Measurements from ENCODE around the gene ROBO2.

ROBO2 gene

DNA sequence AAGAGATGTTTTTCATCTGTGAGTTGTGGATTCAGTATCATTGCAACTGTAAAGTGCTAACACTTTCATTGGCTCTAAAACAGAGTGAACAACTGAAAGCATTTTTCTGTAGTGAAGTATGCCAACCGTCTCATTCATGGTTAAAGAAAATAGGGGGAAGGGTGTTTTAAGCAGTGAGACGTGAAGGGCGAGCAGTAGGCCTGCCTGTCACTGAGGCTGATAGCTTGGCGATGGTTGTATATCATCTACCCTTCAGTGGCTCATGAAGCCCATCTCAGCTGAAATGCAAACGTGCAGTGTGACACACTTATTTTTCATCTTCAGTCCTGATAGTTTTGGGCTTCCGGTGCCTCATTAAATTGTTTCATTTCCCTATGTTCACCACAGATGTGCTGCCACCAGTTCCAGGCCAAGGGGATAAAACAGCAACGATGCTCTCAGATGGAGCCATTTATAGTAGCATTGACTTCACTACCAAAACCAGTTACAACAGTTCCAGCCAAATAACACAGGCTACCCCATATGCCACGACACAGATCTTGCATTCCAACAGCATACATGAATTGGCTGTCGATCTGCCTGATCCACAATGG, 562.0 kb downstream of the ROBO2 start:
- DNase-seq = no peak

DNA sequence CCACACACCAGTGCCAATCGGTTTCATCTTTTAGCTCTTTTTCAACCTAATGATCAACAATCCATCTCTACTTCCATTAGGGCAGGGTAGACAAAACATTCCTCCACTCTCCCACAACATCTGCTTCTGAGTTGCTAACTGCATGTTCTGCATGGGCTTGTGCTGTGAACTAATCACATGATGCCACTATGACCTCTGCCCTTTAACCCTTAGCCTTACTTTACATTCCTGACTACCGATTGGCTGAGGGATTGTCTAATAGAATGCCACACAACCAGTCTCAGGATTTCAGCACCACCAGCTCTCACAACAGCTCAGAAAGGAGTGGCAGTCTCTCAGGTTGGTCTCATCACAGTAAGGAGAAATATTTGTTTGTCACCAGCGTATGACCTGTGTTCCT, 562.8 kb downstream of the ROBO2 start:
- no peak for DNase-seq

DNA sequence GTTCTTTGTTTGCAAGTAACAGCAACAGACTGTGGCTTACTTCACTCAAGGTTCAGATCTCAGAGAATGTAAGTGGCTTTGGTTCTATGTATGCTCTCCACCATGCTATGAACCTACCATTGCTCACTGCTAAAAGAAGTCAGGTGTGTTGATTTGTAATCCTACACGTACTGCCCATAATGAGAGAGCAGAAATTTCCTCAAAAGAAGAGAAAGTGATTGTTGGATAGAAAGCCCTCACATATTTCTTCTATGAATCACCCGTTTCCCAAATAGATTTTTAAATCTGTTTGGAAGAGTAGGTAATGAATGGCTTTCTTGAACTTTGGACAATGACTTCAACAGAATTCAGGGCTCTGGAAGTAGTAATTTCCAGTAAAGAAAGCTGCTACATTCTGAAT, 565.4 kb downstream of the ROBO2 start:
- DNase-seq = no peak

DNA sequence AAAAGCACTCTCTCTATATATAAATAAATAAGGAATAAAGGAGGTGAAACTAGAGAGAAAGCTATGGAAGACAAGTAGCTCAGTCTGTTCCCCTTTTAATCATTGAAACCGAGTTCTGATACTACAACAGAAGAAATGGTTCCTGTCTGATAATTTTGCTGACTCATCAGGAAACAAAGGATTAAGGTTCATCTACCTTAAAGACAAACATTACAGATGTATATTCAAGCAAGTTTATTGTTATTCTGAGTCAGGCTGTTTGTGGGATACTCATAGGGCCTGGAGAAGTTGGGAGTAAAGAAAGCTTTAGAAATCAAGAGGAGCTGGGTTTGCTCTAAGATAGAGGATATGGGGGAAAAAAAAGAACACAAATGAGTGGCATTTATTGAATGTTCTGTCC, 566.0 kb downstream of the ROBO2 start:
- DNase-seq = no peak

DNA sequence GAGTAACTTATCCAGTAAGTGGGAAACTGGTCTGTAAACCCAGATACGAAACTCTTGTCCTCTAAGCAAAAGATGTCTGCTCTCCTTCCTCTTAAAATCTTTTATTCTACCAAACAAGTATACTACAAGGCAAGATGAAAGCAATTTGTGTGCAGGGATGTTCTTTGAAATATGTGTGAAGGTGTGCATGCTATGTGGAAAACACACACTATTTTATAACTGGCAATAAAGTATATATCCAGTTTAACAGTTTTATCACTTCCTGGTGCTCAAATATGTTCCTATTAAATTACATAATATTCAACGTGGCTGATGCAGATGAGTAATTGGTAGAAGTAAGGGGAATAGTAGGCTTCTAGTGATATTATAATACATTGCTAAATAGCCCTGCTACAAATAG, 566.5 kb downstream of the ROBO2 start:
- no peak for DNase-seq

DNA sequence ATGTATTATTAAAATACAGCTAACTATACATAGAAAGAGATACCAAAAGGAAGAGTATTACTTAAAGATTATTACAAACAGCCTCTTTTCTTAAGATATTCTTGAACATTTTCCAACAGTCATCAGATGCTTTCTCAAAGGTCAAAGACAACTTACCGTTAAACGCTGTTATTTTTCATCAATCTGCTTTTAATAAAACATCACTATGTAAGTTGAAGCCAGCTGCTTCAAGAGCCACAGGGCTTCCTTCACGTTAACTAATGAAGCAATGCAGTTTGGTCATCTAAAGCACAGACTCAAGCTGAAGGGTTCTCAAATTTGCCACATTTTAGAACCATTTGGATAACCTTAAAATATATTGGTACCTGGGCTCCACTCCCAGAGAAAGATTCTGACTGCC, 578.8 kb downstream of the ROBO2 start:
- DNase-seq = no peak

DNA sequence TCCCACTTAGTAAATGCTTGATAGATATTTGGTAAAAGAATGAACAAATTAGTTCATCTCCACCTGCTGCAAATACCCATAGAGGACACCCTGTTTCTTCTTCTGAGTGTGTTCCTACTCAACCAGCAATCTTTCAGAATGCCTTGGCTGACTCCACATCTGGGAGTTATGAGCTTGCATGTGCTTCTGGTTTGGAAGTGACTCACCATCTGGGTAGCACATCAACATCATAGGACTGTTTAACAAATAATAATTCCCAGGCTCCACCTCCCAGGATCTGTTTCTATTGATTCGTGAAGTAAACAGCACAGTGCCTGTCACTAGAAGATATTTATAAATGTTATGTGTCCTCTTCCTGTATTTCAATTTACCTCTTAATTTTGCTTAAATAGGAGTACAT, 580.1 kb downstream of the ROBO2 start:
- DNase-seq = no peak

DNA sequence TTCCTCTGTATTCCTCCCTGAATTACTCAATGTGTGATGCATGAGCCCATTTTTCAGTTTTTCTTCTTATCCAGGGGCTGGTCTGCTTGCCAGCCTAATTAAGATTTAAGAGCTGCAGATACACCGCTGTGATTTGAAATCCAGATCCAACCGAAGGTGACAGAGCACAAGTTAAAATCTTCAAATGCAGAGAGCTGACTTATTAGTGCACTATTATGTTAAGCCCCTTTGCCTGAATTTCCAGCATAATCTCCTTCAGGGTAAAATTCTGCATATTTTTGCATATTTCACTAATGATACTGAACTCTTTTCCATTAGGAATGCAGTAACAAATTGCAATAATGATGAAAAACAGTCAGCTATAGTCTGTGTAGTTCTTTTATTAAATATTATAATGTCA, 583.6 kb downstream of the ROBO2 start:
- DNase-seq = no peak

DNA sequence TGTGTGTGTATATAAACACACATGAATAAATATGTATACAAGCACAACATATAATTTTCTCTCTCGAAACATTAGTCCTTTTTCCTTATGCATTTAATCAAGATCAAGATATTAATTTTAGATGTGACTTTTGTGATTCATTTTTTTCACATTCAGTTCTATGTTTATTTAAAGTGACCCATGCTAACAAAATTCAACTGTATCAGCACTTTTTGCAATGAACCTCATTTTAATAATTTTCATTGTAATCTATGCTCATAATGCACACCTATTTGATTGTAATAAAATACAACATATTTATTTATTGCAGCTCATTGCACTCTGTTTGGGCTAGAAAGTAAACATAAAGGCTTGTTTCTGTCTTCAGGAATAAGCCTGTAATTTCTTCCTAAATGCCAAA, 586.3 kb downstream of the ROBO2 start:
- no peak for DNase-seq

DNA sequence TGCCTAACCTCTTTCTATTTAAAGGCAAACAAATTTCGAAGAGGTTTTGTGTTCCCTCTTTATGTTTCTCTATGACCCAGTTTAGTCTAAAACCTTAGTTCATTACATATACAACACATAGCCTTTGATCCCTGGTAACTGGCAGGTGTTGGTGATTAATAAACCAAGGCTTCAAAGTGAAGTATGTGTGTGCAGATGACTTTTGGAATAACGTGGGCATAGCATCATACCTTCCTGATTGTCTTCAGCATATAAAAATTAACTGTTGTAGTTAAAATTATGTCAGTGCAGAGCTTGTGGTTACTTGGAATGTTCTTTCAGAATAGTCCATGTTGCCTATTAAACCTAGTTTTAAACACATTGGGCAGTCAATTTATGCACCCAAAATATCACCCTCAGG, 608.3 kb downstream of the ROBO2 start:
- no peak for DNase-seq

DNA sequence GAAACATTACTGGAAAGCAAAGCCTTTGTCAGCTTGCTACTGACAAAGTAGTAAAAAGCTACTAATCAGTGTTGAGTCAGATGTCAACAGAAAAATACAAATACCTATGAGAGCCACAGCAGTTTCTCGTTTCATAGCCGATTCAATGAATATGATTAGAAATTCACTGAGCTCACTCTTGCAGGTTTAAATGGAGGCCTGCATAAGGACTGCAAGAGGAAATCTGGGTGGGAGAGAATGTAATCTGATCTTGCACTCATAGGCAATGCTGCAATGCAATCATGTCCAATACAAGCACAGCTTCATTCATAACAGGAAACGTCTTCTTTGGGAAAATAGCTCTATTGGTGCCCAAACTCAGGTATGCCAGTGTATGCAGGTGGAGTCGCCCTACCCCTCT, 608.8 kb downstream of the ROBO2 start:
- no peak for DNase-seq

DNA sequence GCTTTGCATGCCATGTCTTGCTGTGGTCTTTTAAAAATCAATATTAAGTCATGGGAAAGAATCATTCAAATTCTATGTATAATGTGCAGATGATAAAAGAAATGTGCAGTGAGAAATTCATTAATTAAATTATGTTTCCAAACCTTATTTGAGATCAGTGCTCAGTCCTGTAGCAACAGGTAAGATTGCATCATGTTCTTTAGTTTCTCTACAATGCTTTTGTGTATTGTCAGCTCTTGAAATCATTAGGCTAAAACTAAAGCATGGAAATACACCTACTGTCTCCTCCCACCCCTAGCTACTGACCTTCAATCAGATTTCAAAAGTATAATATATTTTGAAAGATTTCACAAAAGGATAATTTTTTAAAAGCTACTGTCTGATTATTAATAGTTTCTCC, 612.7 kb downstream of the ROBO2 start:
- DNase-seq = no peak

DNA sequence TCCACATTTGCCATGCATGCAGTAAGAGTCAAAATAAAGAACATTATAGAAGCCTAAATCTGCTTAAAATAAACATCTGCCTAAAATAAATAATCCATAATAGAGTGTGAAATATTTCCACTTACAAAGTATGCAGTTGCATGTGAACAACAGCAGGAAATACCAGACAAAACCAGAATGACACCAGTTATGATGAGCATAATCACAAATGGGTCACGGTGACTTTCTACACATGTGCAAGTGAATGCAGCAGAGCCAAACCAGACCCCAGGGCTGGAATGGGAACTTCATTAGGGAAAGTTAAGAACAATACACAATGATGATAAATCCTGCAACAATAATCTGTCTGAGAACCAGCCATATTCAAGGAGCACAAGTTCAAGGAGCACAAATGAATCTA, 615.5 kb downstream of the ROBO2 start:
- DNase-seq = no peak

DNA sequence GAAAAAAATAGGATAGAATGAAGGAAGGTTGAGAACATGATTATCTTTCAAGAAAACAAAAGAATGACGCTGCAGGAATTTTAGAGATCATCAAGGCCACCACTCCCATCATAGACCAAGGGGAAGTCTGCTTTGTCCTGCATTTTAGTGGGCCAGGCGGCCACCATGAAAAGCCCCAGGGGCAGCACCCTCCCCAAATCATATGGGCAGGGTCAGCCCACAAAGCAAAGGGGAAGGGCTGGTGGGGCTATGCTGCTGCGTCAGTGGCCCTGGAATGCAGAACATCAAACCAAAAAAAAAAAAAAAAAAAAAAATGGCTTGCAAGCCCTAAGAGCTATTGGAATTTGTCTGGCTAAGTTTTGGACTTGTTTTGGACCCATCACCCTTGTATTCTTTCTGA, 620.8 kb downstream of the ROBO2 start:
- DNase-seq = no peak

DNA sequence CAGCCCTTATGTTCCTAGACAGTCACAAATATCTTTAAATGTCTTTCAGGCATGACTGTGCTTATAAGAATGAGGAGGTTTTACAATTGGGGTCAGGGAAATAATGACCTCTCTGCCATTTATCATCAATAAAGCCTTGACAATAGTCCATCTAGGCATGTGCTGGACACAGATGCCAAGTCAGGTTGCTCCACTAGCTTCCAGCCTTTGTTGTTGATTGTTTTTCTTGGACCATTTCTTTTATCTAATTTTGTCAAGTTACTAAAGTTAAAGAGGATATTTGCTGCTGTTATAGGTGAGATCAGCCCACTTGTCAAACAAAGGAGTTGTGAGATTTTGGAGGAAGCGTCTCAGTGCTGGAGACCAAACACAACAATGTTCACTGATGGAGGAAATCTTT, 628.0 kb downstream of the ROBO2 start:
- DNase-seq = no peak

DNA sequence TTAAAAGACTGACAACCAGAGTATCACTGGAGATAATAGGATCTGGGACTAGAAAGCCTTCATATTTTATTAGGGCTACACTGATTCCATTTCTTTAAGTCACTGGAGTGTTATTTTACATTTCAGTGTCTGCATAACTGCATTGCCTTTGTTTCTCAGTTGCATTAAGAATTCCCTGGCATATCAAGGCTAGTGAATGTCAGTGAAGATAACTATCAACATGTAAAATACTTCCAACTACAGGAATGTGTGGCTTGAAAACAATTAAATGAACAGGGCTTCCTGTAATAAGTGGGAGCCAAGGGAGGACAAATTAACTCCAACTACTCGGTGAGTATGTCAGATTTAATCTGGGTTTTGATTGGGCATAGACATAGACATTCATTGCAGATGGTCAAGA, 628.5 kb downstream of the ROBO2 start:
- no peak for DNase-seq

DNA sequence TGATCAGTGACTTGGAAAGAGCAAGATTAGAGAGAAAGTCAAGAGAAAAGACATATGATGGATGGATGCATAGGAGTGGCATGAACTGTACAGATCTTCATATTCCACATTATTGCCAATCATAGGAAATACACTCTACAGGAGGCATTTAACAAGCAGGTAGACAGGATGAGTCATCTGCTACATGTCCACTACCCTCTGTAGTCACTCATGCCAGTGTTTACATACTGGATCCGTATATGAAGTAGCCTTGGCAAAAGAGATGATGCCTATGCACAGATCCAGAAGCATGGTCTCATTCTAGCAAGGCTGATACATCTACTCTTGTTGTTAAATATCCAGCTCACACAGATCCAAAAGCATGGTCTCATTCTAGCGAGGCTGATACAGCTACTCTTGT, 632.1 kb downstream of the ROBO2 start:
- no peak for DNase-seq

DNA sequence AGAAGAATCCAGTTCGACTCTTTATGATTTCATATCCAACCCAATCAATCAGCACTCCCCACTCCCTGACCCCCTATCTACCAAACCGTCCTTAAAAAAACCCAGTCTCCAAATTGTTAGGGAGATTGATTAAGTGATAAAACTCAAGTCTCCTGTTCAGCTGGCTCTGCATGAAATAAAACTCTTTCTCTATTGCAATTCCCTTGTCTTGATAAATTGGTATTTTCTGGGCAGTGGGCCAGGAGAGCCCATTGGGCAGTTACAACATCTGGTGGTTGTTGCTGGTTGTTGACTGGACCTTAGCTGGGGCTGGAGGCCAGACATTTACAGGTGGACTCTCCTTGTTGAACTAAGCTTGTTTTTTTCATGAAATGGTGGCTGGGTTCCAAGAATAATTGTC, 642.3 kb downstream of the ROBO2 start:
- DNase-seq = no peak

DNA sequence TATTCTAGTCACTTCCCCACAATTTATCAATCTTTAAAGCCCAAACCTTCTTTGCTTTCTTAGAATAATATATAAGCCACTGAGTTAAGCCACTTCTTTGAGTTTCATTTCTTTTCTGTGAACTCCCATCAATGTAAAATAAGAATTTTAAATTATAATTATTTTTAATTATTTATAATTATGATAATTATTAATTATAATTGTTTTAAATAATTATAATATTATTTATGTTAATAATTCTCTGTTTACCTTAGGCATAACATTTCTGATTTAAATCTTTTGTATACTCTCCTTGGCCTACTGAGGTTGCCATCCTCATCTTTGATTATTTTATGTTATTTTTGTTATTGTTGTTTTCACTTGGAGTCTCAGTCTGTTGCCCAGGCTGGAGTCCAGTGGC, 644.2 kb downstream of the ROBO2 start:
- no peak for DNase-seq

DNA sequence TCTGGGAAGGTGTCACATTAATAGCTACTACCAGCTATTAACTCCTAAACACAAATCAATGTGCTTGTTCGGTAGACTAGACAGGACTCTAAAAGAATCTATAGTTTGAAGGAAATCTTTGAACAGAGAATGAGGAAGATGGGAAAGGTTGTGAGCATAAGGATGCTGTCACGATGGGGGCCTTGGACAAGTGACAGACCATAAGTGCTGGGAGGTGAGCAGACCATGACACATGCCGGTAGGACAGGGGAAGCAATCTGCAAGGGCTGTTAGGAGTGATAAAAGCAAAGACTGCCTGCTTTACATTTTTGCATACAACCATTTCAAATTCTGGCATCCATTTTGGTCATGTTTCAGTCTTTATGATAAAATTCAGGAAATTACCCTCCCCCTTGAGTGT, 645.8 kb downstream of the ROBO2 start:
- no peak for DNase-seq

DNA sequence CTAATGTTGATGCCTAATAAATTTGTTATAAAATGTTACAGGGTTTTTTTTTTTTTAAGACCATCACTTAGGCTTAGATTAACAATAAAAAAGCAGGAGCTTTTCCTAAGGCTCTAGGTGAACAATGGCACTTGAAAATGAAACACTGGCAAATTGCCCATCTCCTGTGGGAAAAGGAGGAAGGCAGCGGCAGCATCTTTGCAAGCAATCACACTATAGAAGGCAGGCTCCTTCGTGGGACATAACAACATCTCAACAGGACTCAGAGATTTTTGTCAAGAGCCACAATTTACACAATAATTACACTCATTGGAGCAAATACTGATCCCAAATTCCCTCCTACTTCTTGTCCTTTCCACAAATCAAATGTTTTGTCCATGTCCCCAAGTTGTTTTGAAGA, 646.7 kb downstream of the ROBO2 start:
- peak; percentile 68 for DNase-seq

DNA sequence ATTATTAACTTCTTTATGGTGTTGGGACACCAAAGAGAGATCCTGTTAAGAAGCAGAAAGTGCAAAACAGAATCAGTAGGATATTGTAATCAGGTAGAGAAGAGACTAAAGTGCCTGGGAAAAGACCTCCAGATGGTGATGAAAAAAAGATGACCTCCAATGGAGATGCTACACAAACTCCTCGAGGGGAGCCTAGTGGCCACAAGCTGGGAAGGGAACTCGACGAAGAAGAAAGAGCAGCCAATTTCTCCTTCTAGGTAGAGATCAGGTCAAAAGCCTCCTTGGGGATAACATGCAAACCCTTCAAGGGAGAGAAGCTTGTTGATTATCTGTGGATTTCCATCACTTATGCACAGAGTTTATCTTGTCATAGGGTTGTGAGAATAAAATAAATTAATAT, 647.6 kb downstream of the ROBO2 start:
- no peak for DNase-seq

DNA sequence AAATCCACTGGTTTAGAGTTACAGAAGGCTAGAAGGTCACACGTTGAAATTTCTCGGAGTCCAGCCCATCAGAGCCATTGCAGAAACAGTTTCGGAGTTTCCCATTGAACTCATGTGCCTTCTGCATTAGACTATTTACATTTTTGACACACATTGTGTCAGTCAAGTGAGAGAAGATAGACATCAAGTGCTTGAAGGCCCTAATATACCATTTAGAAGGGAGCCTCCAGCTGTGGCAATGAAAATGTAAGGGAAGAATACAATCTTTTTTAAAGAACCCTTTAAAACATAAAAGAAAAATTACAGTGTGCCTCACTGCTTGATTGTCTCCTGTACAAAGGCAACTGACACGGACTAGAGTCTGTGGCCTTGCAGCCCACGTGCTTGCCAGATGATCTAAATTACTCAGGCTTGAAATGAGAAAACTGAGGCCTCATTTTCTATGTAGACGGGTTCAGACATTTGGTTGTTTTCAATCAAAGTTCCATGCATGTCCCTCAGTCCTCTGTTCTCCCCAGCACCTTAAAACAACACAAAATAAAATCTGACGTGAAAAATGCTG, 650.5 kb downstream of the ROBO2 start:
- no peak for DNase-seq

DNA sequence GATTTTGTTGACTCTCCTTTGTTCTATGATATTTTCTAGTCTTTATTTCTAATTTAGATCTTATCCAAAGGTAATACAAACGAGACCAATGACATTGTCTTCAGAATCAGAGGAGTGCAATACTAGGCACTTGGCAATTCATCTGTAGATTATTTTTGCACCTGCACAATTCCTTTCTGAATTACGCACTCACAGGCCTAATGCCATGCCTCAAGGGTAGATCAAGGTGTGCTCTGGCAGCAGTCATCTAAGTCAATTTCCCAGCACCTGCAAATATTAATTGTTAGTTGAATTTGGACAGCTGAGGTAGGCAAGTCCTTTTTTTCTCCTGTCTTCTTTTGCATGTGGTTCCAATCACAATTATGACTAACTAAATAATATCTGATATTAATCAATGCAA, 653.2 kb downstream of the ROBO2 start:
- DNase-seq = no peak

DNA sequence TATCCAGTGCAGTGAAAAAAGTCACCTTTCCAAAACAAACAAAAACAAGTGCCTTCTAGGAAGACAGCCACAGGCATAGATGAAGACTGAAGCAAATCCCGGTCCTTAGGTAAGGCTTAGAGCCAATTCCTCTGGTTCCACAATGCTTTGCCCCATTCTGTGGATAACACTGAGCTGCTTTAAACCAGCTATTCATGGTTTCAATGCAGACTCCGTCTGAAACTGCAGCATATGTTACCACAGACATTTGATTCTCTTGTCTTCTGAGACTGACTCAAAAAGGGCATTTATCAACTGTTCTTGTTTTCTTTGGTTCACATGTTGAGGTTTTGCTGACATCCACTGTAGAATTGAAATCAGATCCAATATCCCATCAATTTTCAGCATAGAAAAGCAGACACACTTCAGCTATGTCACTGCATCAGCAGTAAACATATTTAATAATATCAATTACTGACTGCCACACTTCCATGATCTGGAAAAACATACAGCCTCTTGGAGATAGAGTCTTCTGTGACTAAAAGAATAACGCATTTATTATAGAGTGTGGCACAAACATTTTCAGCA, 659.3 kb downstream of the ROBO2 start:
- no peak for DNase-seq

Data from DMS79 treated with DMSO at 0.1 percent for 48 hours (cell line).